NCI-H128 (cell line): Measurements from ENCODE around the gene TAT.

ENCODE experiments used
- DNase-seq: peaks from one replicate; lab custom pipeline; 2025; ENCODE audit not compliant: unreplicated experiment; lab: John Stamatoyannopoulos, UW

The TAT gene

DNA sequence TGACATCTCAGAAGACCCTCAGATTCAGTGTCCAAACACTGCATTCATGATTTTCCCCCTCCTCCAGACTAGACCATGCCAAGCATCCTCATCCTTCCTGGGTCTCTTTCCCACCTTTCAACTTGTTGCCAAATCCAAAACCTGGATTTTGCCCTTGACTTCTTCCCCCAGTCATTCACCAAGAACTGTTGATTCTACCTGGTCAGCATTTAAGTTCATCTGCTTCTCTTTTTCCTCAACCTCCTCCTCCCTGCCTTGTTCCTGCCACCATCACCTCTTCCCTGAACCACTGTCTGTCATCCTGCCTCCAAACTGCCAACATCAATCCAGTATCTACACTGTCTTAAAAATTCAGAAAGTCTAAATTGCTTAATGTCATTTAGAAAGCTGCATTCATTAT lies 29.7 kb downstream of the TAT start:
- DNase-seq, result no peak

DNA sequence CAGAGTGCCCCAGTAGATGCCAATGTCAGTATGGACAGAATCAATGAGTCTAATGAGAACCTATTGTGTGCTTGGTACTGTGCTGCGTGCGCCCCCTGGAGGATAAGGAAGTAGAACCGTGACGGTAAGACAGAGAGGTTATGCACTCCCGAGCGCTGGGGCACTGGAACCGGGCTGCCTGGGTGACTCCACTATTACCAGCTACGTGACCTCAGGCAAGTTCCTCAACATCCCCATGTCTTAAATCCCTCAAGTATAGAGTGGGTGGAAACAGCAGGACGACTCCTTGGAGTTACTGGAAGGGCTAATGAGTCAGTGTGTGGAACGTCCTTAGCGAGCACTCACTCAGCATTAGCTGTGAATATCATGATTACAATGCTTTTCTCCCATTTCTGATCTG lies 34.5 kb downstream of the TAT start:
- no peak for DNase-seq

DNA sequence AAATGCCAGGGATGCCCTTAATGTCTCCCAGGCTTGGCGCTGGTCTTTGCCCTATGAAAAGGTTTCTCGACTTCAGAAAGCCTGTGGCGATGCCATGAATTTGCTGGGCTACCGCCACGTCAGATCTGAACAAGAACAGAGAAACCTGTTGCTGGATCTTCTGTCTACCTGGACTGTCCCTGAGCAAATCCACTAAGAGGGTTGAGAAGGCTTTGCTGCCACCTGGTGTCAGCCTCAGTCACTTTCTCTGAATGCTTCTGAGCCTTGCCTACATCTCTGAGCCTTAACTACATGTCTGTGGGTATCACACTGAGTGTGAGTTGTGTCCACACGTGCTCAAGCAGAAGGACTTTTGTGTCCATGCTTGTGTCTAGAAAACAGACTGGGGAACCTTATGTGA lies 39.2 kb downstream of the TAT start:
- peak; percentile 6 for DNase-seq

- no peak for DNase-seq
Observed at GRCh38 chr16:71536752-71537499, 40.0 kb downstream of the TAT start.

GRCh38 chr16:71532366-71532765 lies 44.5 kb downstream of the TAT start:
- DNase-seq, result no peak

DNA sequence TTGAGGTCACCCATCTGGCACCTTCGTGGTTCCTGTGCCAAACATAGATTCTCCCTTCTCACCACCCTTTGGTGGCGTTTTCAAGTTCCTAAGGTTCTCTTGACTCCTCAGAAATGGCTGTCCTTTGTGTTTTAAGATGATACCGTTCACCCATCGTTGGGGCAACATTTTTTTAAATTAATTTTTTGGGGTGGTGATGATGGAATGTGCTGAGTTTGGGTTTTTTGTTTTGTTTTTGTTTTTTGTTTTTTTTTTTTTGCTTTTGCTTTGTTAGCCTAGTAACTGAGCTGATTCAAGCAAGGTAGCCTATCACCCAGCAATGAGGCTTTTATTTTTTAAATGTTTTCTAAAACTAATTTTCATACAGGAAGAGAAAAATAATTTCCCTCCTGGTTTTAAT lies 48.0 kb downstream of the TAT start:
- no peak for DNase-seq

DNA sequence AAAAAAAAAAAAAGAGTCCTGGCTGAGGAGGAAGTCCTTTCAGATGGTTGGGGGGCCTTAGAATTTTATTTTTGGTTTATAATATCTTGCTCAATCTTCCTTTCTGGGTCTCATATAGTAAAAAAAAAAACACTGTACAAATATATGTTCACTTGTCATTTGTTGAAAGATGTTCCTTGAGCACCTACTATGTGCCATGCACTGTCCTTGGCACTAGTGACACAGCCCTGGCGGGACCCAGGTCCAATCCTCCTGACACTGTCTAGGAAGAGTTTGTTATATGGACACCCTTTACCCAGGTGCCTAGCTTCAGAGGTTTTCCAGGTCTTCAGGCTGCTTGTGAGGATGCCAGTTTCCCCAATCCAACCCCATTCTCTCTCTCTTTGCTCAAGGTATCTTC lies 48.6 kb downstream of the TAT start:
- no peak for DNase-seq

GRCh38 chr16:71526111-71526631 lies 50.7 kb downstream of the TAT start, which contains the start of gene CHST4:
Gene CHST4 (plus strand): TSS chr16:71526426. CDS start chr16:71536678, 10,252 bp downstream.
- peak; percentile 8 for DNase-seq

GRCh38 chr16:71524566-71525553 lies 52.0 kb downstream of the TAT start:
- DNase-seq, result no peak

DNA sequence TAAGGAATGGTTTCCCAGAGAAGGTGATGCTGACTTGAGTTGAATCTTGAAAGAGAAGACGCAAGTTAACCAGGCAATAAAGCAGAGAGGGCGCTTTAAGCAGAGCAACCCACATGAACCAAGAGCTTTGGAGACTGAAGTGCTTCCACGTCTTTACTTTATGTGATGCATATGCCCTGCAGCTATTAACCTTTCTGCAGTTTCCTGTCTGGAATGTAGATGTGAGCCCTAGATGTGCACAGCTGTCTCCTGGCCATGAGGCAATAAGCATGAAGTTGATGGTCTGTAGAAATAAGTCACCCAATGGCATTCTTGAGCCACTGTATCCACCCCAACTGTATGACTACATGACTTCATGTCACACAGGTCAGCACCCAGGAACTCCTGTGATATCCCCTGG lies 56.3 kb downstream of the TAT start:
- DNase-seq, result no peak
